PC-9 (cell line): ENCODE results near the gene GNB3.

Experiments used
- EZH2 ChIP-seq: fragments of 200-600 bp; sonication (generic); IDR thresholded peaks from 2 replicates; pipeline ENCODE4 v1.8.0; 2017; ENCODE audit warnings: antibody characterized with exemption, low read depth
- TF ChIP-seq, protein P1 (sequence below): fragments of 200-600 bp; sonication (generic); conservative IDR thresholded peaks from 2 replicates; pipeline ENCODE4 v1.6.1; 2017; ENCODE audit warnings: mixed run types, antibody characterized with exemption, mild to moderate bottlenecking, moderate library complexity

GRCh38 chr12:6873094-6874014 lies 32.6 kb downstream of the GNB3 start, which contains the start of gene SPSB2:
- TF ChIP-seq, protein P1, sequence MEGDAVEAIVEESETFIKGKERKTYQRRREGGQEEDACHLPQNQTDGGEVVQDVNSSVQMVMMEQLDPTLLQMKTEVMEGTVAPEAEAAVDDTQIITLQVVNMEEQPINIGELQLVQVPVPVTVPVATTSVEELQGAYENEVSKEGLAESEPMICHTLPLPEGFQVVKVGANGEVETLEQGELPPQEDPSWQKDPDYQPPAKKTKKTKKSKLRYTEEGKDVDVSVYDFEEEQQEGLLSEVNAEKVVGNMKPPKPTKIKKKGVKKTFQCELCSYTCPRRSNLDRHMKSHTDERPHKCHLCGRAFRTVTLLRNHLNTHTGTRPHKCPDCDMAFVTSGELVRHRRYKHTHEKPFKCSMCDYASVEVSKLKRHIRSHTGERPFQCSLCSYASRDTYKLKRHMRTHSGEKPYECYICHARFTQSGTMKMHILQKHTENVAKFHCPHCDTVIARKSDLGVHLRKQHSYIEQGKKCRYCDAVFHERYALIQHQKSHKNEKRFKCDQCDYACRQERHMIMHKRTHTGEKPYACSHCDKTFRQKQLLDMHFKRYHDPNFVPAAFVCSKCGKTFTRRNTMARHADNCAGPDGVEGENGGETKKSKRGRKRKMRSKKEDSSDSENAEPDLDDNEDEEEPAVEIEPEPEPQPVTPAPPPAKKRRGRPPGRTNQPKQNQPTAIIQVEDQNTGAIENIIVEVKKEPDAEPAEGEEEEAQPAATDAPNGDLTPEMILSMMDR: no peak
- no peak for TF ChIP-seq EZH2
